HUES48 (cell line): ENCODE data around the gene WDPCP.
"Not testable (repeated sequence)": the region's sequence is repeated elsewhere in the genome, so short reads cannot be mapped to it uniquely, and the experiment has no call there.

ENCODE experiments used
- H3K27ac ChIP-seq: one replicate; pipeline ENCODE4 v1.7.0; 2013; ENCODE audit warnings: low read depth, low read length, inconsistent platforms
- H3K27me3 ChIP-seq: 2 replicates; pipeline ENCODE4 v1.6.1; 2013; ENCODE audit warnings: mild to moderate bottlenecking, low read length; ENCODE audit not compliant: control insufficient read depth, insufficient read depth
- H3K36me3 ChIP-seq: 2 replicates; pipeline ENCODE4 v1.6.1; 2013; ENCODE audit warnings: low read length; ENCODE audit not compliant: control insufficient read depth, insufficient read depth
- H3K4me1 ChIP-seq: 2 replicates; pipeline ENCODE4 v1.6.1; 2013; ENCODE audit warnings: mild to moderate bottlenecking, low read length; ENCODE audit not compliant: control insufficient read depth, insufficient read depth
- H3K4me3 ChIP-seq: 2 replicates; pipeline ENCODE4 v1.5.1; 2013; ENCODE audit warnings: mild to moderate bottlenecking, low read depth, low read length
- H3K9ac ChIP-seq: 2 replicates; pipeline ENCODE4 v1.6.1; 2013; ENCODE audit warnings: mild to moderate bottlenecking, low read depth, low read length, moderate library complexity
- H3K9me3 ChIP-seq: 2 replicates; pipeline ENCODE4 v1.6.1; 2013; ENCODE audit warnings: low read length; ENCODE audit not compliant: control insufficient read depth, insufficient read depth

The WDPCP gene

DNA sequence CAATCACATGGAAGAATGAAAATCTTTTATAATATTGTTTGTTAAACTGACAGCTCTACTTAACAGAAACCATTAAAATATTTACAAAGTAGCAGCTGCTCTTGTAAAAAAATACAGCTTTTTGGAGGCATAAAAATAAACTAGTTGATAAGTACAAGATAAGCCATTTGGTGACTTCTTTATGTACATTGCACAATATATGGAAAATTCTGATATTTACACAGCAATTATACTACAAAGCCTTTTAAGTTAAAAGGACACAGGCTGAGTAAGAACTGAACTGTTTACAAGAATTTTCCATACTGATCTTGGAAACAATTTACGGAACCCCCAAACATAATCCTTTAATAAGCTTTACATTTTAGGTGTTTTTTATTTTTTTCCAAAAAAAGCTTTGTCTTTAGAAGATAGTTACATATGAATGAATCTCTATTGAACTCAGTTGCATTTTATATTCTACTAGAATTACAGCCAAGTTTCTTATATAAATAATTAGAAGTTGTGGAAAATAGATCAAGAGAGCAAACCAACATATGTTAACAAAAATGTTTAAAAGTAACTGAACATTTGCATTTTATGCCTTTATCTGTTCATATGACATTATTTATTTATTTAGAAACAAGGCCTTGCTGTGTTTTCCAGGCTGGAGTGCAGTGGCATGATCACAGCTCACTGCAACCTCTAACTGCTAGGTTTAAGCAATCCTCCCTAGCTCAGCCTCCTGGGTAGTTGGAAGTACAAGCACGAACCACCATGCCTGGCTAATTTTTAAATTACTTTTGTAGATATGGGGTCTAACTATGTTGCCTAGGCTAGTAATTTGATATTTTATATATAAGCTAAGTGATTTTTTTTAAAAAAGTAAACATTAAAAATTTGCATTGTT lies 395.1 kb downstream of the WDPCP start:
- Histone ChIP-seq H3K27ac (no peak overlapping the region), H3K36me3 (no peaks in the 10 kb centered on the region), H3K9ac (no peak overlapping the region), H3K27me3 (no peaks in the 10 kb centered on the region), H3K9me3 (no peaks in the 10 kb centered on the region), H3K4me1 (no peaks in the 10 kb centered on the region), H3K4me3 (no peak overlapping the region)

GRCh38 chr2:63192169-63192888 lies 395.9 kb downstream of the WDPCP start:
- no peak overlapping the region for H3K27ac ChIP-seq
- H3K4me3 ChIP-seq, result no peak overlapping the region
- no peaks in the 10 kb centered on the region for H3K27me3 ChIP-seq
- no peak overlapping the region for H3K9ac ChIP-seq
- H3K9me3 ChIP-seq, result no peaks in the 10 kb centered on the region
- H3K36me3 ChIP-seq, result no peaks in the 10 kb centered on the region
- H3K4me1 ChIP-seq, result no peaks in the 10 kb centered on the region

GRCh38 chr2:63189026-63189425 lies 399.3 kb downstream of the WDPCP start:
- no peaks in the 10 kb centered on the region for H3K27me3 ChIP-seq
- H3K4me1 ChIP-seq, result no peaks in the 10 kb centered on the region
- no peak overlapping the region for H3K4me3 ChIP-seq
- no peak overlapping the region for H3K9ac ChIP-seq
- H3K27ac ChIP-seq, result no peak overlapping the region
- no peaks in the 10 kb centered on the region for H3K36me3 ChIP-seq
- no peaks in the 10 kb centered on the region for H3K9me3 ChIP-seq

- Histone ChIP-seq H3K4me3 (no peak overlapping the region), H3K9me3 (no peaks in the 10 kb centered on the region), H3K9ac (no peak overlapping the region), H3K4me1 (no peaks in the 10 kb centered on the region), H3K36me3 (no peaks in the 10 kb centered on the region), H3K27me3 (no peaks in the 10 kb centered on the region), H3K27ac (no peak overlapping the region)
Measured at GRCh38 chr2:63186331-63186730, 401.9 kb downstream of the WDPCP start.

- Histone ChIP-seq H3K4me3 (no peak overlapping the region), H3K27me3 (no peaks in the 10 kb centered on the region), H3K4me1 (no peaks in the 10 kb centered on the region), H3K9me3 (no peaks in the 10 kb centered on the region), H3K27ac (no peak overlapping the region), H3K36me3 (no peaks in the 10 kb centered on the region), H3K9ac (no peak overlapping the region)
Measured at GRCh38 chr2:63163161-63163820, 425.0 kb downstream of the WDPCP start.

- Histone ChIP-seq H3K36me3 (no peaks in the 10 kb centered on the region), H3K9ac (no peak overlapping the region), H3K27ac (no peak overlapping the region), H3K4me1 (no peaks in the 10 kb centered on the region), H3K27me3 (no peaks in the 10 kb centered on the region), H3K9me3 (no peaks in the 10 kb centered on the region), H3K4me3 (no peak overlapping the region)
Measured at GRCh38 chr2:63159262-63159661, 429.0 kb downstream of the WDPCP start.

- H3K4me1 ChIP-seq, H3K27ac ChIP-seq, H3K36me3 ChIP-seq, H3K27me3 ChIP-seq, H3K4me3 ChIP-seq, H3K9ac ChIP-seq, H3K9me3 ChIP-seq: not testable (repeated sequence)
Measured at GRCh38 chr2:63136683-63137082, 451.6 kb downstream of the WDPCP start.

- Histone ChIP-seq H3K9ac (no peak overlapping the region), H3K36me3 (no peaks in the 10 kb centered on the region), H3K9me3 (peaks cover 2% of the 10 kb centered on the region), H3K27ac (no peak overlapping the region), H3K27me3 (no peaks in the 10 kb centered on the region), H3K4me1 (no peaks in the 10 kb centered on the region), H3K4me3 (no peak overlapping the region)
Measured at GRCh38 chr2:63132020-63132419, 456.3 kb downstream of the WDPCP start.

- no peak overlapping the region for H3K27ac ChIP-seq
- no peak overlapping the region for H3K9ac ChIP-seq
- H3K4me3 ChIP-seq, result no peak overlapping the region
- H3K9me3 ChIP-seq, result no peaks in the 10 kb centered on the region; the same call in 1 of the 2 replicates
- H3K36me3 ChIP-seq, result no peaks in the 10 kb centered on the region
- H3K4me1 ChIP-seq, result no peaks in the 10 kb centered on the region
- no peaks in the 10 kb centered on the region for H3K27me3 ChIP-seq
Measured at GRCh38 chr2:63131196-63131595, 457.1 kb downstream of the WDPCP start.

GRCh38 chr2:63127594-63127993 lies 460.7 kb downstream of the WDPCP start:
- no peak overlapping the region for H3K4me3 ChIP-seq
- no peaks in the 10 kb centered on the region for H3K27me3 ChIP-seq
- H3K27ac ChIP-seq, result no peak overlapping the region
- H3K36me3 ChIP-seq, result no peaks in the 10 kb centered on the region
- no peak overlapping the region for H3K9ac ChIP-seq
- H3K9me3 ChIP-seq, result no peaks in the 10 kb centered on the region; the same call in 1 of the 2 replicates
- H3K4me1 ChIP-seq, result 0 out of 2 replicates have a peak, but pooled peaks cover 8% of the 10 kb centered on the region

DNA sequence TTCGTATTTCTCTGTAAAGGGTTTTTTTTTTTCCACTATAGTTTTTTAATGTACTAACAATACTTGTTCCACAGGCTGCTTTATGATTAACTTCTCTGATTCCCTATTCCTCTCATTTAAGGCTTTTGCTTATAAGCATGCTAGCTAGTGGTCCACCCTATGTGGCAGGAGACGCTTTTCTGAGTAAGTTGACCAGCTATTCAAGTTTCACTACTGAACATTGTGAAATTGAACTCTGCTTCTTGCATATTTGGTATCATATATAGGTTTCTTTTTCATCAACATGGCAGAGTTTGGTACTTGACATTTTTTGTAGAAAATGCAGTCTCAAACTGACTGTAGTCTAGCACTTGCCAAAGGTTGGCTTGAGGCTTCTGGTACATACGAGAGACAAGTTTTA lies 463.4 kb downstream of the WDPCP start:
- no peak overlapping the region for H3K27ac ChIP-seq
- H3K36me3 ChIP-seq, result no peaks in the 10 kb centered on the region
- H3K4me1 ChIP-seq, result 0 out of 2 replicates have a peak, but pooled peaks cover 9% of the 10 kb centered on the region
- no peaks in the 10 kb centered on the region for H3K27me3 ChIP-seq
- H3K9ac ChIP-seq, result no peak overlapping the region
- H3K9me3 ChIP-seq, result no peaks in the 10 kb centered on the region
- no peak overlapping the region for H3K4me3 ChIP-seq
